ENCODE results near the gene GATA5. TPM values are rescaled to one million over a fixed set of nuclear protein-coding genes. Genes with fewer than 3 reads are reported as not detected.

Gene GATA5
- total RNA-seq, 1 experiment from 2014 or later: 1.4 TPM

GRCh38 chr20:62507323-62507722, 31.5 kb upstream of the GATA5 start:
- Mint-ChIP-seq H3K4me3 (no peak overlapping the region), H3K27ac (no peak overlapping the region), H3K4me1 (no peaks in the 10 kb centered on the region; the same call in 1 of the 2 replicates), H3K36me3 (no peaks in the 10 kb centered on the region), H3K27me3 (ENCODE audit: low read depth) (no peaks in the 10 kb centered on the region), H3K9me3 (peaks cover 7% of the 10 kb centered on the region)
- ATAC-seq: no peak
- ChIA-PET CTCF (interaction anchor here (0.9 to 1.2 kb wide), 3 partner anchors 22 to 115 kb away, joined by 3 to 5 read pairs (median 3); no protein-coding TSS in a partner anchor), POLR2A (no interaction called here)
- no peak for DNase-seq (ENCODE audit: low spot score)
- no peak for TF ChIP-seq ZNF423 (CRISPR knock-in tag; IDR thresholded peaks at IDR 0.05)
- no peak for TF ChIP-seq TEAD1 (CRISPR knock-in tag; IDR thresholded peaks at IDR 0.05)
- TF ChIP-seq ZNF219 (CRISPR knock-in tag; IDR thresholded peaks at IDR 0.05; ENCODE audit: borderline replicate concordance): no peak
- no peak for TF ChIP-seq GABPB1 (CRISPR knock-in tag; IDR thresholded peaks at IDR 0.05)
- no peak for TF ChIP-seq IRF2 (CRISPR knock-in tag; IDR thresholded peaks at IDR 0.05; ENCODE audit: borderline replicate concordance, low read depth)
- no peak for TF ChIP-seq ETV6 (CRISPR knock-in tag; IDR thresholded peaks at IDR 0.05)
- TF ChIP-seq PRRX2 (CRISPR knock-in tag; IDR thresholded peaks at IDR 0.05): no peak
- TF ChIP-seq TEAD4 (CRISPR knock-in tag; IDR thresholded peaks at IDR 0.05): no peak

GRCh38 chr20:62506791-62507190, 31.0 kb upstream of the GATA5 start:
- TF ChIP-seq ZNF396 (CRISPR knock-in tag; IDR thresholded peaks at IDR 0.05; ENCODE audit: borderline replicate concordance) (no peak), GTF2I (CRISPR knock-in tag; conservative IDR thresholded peaks at IDR 0.05) (no peak), EMX1 (CRISPR knock-in tag; IDR thresholded peaks at IDR 0.05) (no peak), MXD4 (CRISPR knock-in tag; IDR thresholded peaks at IDR 0.05; ENCODE audit: borderline replicate concordance) (no peak), NFYB (CRISPR knock-in tag; conservative IDR thresholded peaks at IDR 0.05; ENCODE audit: low read depth) (no peak), ESRRA (CRISPR knock-in tag; IDR thresholded peaks at IDR 0.05; ENCODE audit: borderline replicate concordance) (no peak), IRF1 (CRISPR knock-in tag; IDR thresholded peaks at IDR 0.05) (no peak), IRF2 (CRISPR knock-in tag; IDR thresholded peaks at IDR 0.05; ENCODE audit: borderline replicate concordance, low read depth) (no peak), KAT7 (CRISPR knock-in tag; IDR thresholded peaks at IDR 0.05; ENCODE audit: borderline replicate concordance) (no peak), ATF3 (CRISPR knock-in tag; conservative IDR thresholded peaks at IDR 0.05) (no peak), NR1H2 (CRISPR knock-in tag; IDR thresholded peaks at IDR 0.05) (no peak), JUN (CRISPR knock-in tag; IDR thresholded peaks at IDR 0.05) (no peak), MLX (CRISPR knock-in tag; IDR thresholded peaks at IDR 0.05) (no peak), ATF1 (CRISPR knock-in tag; IDR thresholded peaks at IDR 0.05) (no peak), NFATC4 (CRISPR knock-in tag; IDR thresholded peaks at IDR 0.05) (no peak), OVOL2 (CRISPR knock-in tag; IDR thresholded peaks at IDR 0.05; ENCODE audit: borderline replicate concordance) (no peak), ZNF219 (CRISPR knock-in tag; IDR thresholded peaks at IDR 0.05; ENCODE audit: borderline replicate concordance) (no peak), ZNF263 (CRISPR knock-in tag; IDR thresholded peaks at IDR 0.05; ENCODE audit: low read depth) (no peak), E2F5 (CRISPR knock-in tag; IDR thresholded peaks at IDR 0.05) (no peak), ZMAT4 (CRISPR knock-in tag; IDR thresholded peaks at IDR 0.05) (no peak)

More at GRCh38 chr20:62506791-62507190, 31.0 kb upstream of the GATA5 start:
- CTCF ChIA-PET: no interaction called here
- no peaks in the 10 kb centered on the region; the same call in 1 of the 2 replicates for H3K4me1 Mint-ChIP-seq
- DNase-seq (ENCODE audit: low spot score) (no peak), ATAC-seq (no peak)
- H3K4me3 Mint-ChIP-seq: no peak overlapping the region
- peaks cover 7% of the 10 kb centered on the region for H3K9me3 Mint-ChIP-seq
- POLR2A ChIA-PET: no interaction called here
- H3K36me3 Mint-ChIP-seq: no peaks in the 10 kb centered on the region
- no peak overlapping the region for H3K27ac Mint-ChIP-seq
- no peaks in the 10 kb centered on the region for H3K27me3 Mint-ChIP-seq (ENCODE audit: low read depth)

Measured in WTC11 (cell line).